GM12878 (cell line): ENCODE data around the gene PTGR2. TPM values are rescaled to one million over a fixed set of nuclear protein-coding genes. Genes with fewer than 3 reads are reported as not detected.

Experiments
- ATAC-seq: fragments of 200-7000 bp; cut with Tn5 transposase; 3 replicates; pipeline ENCODE4 v1.9.1; 2020; ENCODE audit warnings: mild to moderate bottlenecking, moderate library complexity
- BruUV-seq: library from RNA; stranded (reverse); fragments of 400-500 nt; replicated peaks from 2 replicates; lab custom pipeline; 2021; lab: Mats Ljungman, UMichigan
- CTCF ChIA-PET: fragments of 300-600 bp; sonication (Branson Sonifier 250); formaldehyde crosslinking; extraction: SDS; loops from one replicate; lab custom pipeline; 2021; ENCODE audit warnings: inconsistent platforms; lab: Yijun Ruan, JAX
- POLR2A ChIA-PET: fragments of 350-600 bp; formaldehyde crosslinking; extraction: SDS; loops from one replicate; lab custom pipeline; 2021; ENCODE audit warnings: inconsistent platforms; lab: Charles Lee
- RAD21 ChIA-PET: fragments of 300-600 bp; sonication (Branson Sonifier 250); formaldehyde crosslinking; loops from one replicate; lab custom pipeline; 2023; ENCODE audit warnings: antibody characterized with exemption; ENCODE audit not compliant: unreplicated experiment; lab: Charles Lee
- SMC1A ChIA-PET: fragments of 300-600 bp; sonication (Branson Sonifier 250); formaldehyde crosslinking; loops from one replicate; lab custom pipeline; 2023; ENCODE audit not compliant: unreplicated experiment, uncharacterized antibody; lab: Charles Lee
- DNase-seq: peaks from one replicate; pipeline ENCODE4 v3.0.0-alpha.2; 2011; ENCODE audit warnings: low read depth, low spot score
- FAIRE-seq: peaks from 3 replicates; lab custom pipeline; 2011; peaks lifted over from hg19 to GRCh38; lab: Jason Lieb, UNC
- H2AFZ ChIP-seq: 2 replicates; pipeline ENCODE4 v1.6.0; 2011; ENCODE audit warnings: low read depth, low read length, control low read depth; ENCODE audit not compliant: control insufficient read depth
- H3K27ac ChIP-seq: 2 replicates; pipeline ENCODE4 v1.5.1; 2011; ENCODE audit warnings: control low read depth; ENCODE audit not compliant: control insufficient read depth, insufficient read depth
- H3K27me3 ChIP-seq, 2 experiments: replicated peaks in 1 of 2; 2 replicates each; pipeline versions ENCODE4 v1.6.0 to v1.6.1; 2011; ENCODE audit warnings: low read length in 1 of 2; ENCODE audit not compliant: control insufficient read depth in 2 of 2, insufficient read depth in 2 of 2
- H3K36me3 ChIP-seq, 2 experiments: 2 replicates each; pipeline ENCODE4 v1.5.1; 2011; ENCODE audit warnings: low read length in 1 of 2; ENCODE audit not compliant: control insufficient read depth in 2 of 2, insufficient read depth in 2 of 2
- H3K4me1 ChIP-seq: 2 replicates; pipeline ENCODE4 v1.6.1; 2011; ENCODE audit warnings: mild to moderate bottlenecking, low read length, moderate library complexity, mixed read lengths; ENCODE audit not compliant: control insufficient read depth, insufficient read depth
- H3K4me2 ChIP-seq: 2 replicates; pipeline ENCODE4 v1.6.0; 2011; ENCODE audit warnings: control low read depth; ENCODE audit not compliant: control insufficient read depth, insufficient read depth
- H3K4me3 ChIP-seq: fragments of 200-600 bp; sonication (generic); 2 replicates; pipeline ENCODE4 v1.5.1; 2016
- H3K79me2 ChIP-seq: 2 replicates; pipeline ENCODE4 v1.6.0; 2011; ENCODE audit warnings: low read length; ENCODE audit not compliant: control insufficient read depth, insufficient read depth
- H3K9ac ChIP-seq: 2 replicates; pipeline ENCODE4 v1.8.0; 2011; ENCODE audit warnings: low read length, control low read depth, mixed read lengths; ENCODE audit not compliant: control insufficient read depth, insufficient read depth
- H3K9me3 ChIP-seq: replicated peaks from 3 replicates; pipeline ENCODE4 v1.5.1; 2011; ENCODE audit warnings: mild to moderate bottlenecking, low read length; ENCODE audit not compliant: control insufficient read depth, insufficient read depth
- H4K20me1 ChIP-seq: 2 replicates; pipeline ENCODE4 v1.6.0; 2011; ENCODE audit not compliant: control insufficient read depth, insufficient read depth
- CBX3 ChIP-seq: fragments of 200-600 bp; sonication (generic); IDR thresholded peaks from 2 replicates; pipeline ENCODE4 v1.6.1; 2016; ENCODE audit warnings: low read depth, borderline replicate concordance
- CHD2 ChIP-seq: IDR thresholded peaks from 2 replicates; pipeline ENCODE4 v1.6.1; 2011; ENCODE audit warnings: low read depth, low read length, improper control_type of control experiment, borderline replicate concordance
- DPF2 ChIP-seq: fragments of 450-650 bp; IDR thresholded peaks from 2 replicates; pipeline ENCODE4 v1.6.1; 2017; ENCODE audit warnings: mild to moderate bottlenecking
- EP300 ChIP-seq, 2 experiments: fragments of 150-350 bp in 1 of 2; IDR thresholded peaks; 2 replicates each; pipeline ENCODE4 v1.6.1; 2011 to 2012; ENCODE audit warnings: low read depth in 2 of 2, low read length in 2 of 2, borderline replicate concordance in 1 of 2, improper control_type of control experiment in 1 of 2, inconsistent platforms in 1 of 2; ENCODE audit not compliant: control insufficient read depth in 1 of 2
- HDAC2 ChIP-seq: fragments of 200-600 bp; sonication (generic); IDR thresholded peaks from 2 replicates; pipeline ENCODE4 v1.6.1; 2017
- HDGF ChIP-seq: fragments of 450-650 bp; IDR thresholded peaks from 2 replicates; pipeline ENCODE4 v1.6.1; 2016; ENCODE audit warnings: antibody characterized with exemption
- JUND ChIP-seq: IDR thresholded peaks from 2 replicates; pipeline ENCODE4 v1.6.1; 2012; ENCODE audit warnings: low read depth, mild to moderate bottlenecking, low read length, improper control_type of control experiment, moderate library complexity
- KAT2A ChIP-seq: conservative IDR thresholded peaks from 2 replicates; pipeline ENCODE4 v1.6.1; 2011; ENCODE audit warnings: low read depth, low read length; ENCODE audit not compliant: control insufficient read depth
- MYB ChIP-seq: fragments of 150-350 bp; IDR thresholded peaks from 2 replicates; pipeline ENCODE4 v1.6.1; 2014; ENCODE audit warnings: mild to moderate bottlenecking, low read depth, low read length, borderline replicate concordance
- NBN ChIP-seq: fragments of 450-650 bp; IDR thresholded peaks from 2 replicates; pipeline ENCODE4 v1.6.1; 2016
- NFIC ChIP-seq: IDR thresholded peaks from 2 replicates; pipeline ENCODE4 v1.6.1; 2012; ENCODE audit warnings: low read depth, mild to moderate bottlenecking, inconsistent platforms, low read length, moderate library complexity
- NRF1 ChIP-seq: conservative IDR thresholded peaks from 2 replicates; pipeline ENCODE4 v1.6.1; 2011; ENCODE audit warnings: mild to moderate bottlenecking, low read depth, low read length, improper control_type of control experiment
- PAX5 ChIP-seq: IDR thresholded peaks from 2 replicates; pipeline ENCODE4 v1.6.1; 2011; ENCODE audit warnings: low read depth, low read length, borderline replicate concordance
- POU2F2 ChIP-seq: IDR thresholded peaks from 3 replicates; pipeline ENCODE4 v1.6.1; 2011; ENCODE audit warnings: low read depth, mild to moderate bottlenecking, low read length, borderline replicate concordance
- SMAD5 ChIP-seq: IDR thresholded peaks from 2 replicates; pipeline ENCODE4 v1.6.1; 2016; ENCODE audit warnings: antibody characterized with exemption, low read depth
- SRF ChIP-seq, 2 experiments: IDR thresholded peaks; 2 replicates each; pipeline ENCODE4 v1.6.1; 2011; ENCODE audit warnings: low read depth in 2 of 2, low read length in 2 of 2, mild to moderate bottlenecking in 1 of 2, moderate library complexity in 1 of 2
- TAF1 ChIP-seq: IDR thresholded peaks from 2 replicates; pipeline ENCODE4 v1.6.1; 2011; ENCODE audit warnings: mild to moderate bottlenecking, low read depth, low read length, borderline replicate concordance
- YBX1 ChIP-seq: fragments of 450-650 bp; IDR thresholded peaks from 2 replicates; pipeline ENCODE4 v1.6.1; 2016; ENCODE audit warnings: antibody characterized with exemption
- WGBS: methylation state at CpG from one replicate; pipeline ENCODE4 v1.1.6; 2016; ENCODE audit warnings: low lambda C conversion rate; ENCODE audit not compliant: insufficient replicate concordance, insufficient coverage; ENCODE audit errors: missing lambda C conversion rate; 5-methylcytosine and 5-hydroxymethylcytosine counted together
- in situ Hi-C: fragments of 300-500 bp; cut with MboI; formaldehyde crosslinking; loops from 9 replicates; pipeline ENCODE4 v1.14.3; 2018; ENCODE audit warnings: mixed read lengths
- intact Hi-C: fragments of 100-400 bp; cut with micrococcal nuclease; formaldehyde crosslinking; loops from one replicate; pipeline ENCODE4 v1.14.2; 2022; ENCODE audit not compliant: unreplicated experiment
- polyA plus RNA-seq, 11 experiments: library from polyadenylated mRNA; depleted of rRNA in 4 of 11; unstranded in 6 of 11; stranded (reverse) in 5 of 11; fragments of >200 nt; fragmentation: Nextera tagmentation in 4 of 11; fragmentation: Illumina TruSeq in 1 of 11; extraction: Ambion mirVana in 4 of 11; extraction: Trizol in 1 of 11; gene quantifications; 1 replicate in 1 of 11; 2 replicates in 10 of 11; pipeline versions ENCODE4 v1.2.1 to v1.2.3, GENCODE V29; 2011 to 2016; ENCODE audit warnings: inconsistent platforms in 2 of 11, missing spikeins in 2 of 11, low read depth in 1 of 11
- total RNA-seq, 4 experiments: library from RNA; depleted of rRNA in 3 of 4; stranded (reverse); fragments of >200 nt in 3 of 4; fragmentation: Illumina TruSeq in 1 of 4; extraction: Trizol in 1 of 4; gene quantifications; 2 replicates each; pipeline versions ENCODE4 v1.2.1 to v1.2.3, GENCODE V29; 2013 to 2021
- TF ChIP-seq, protein P1 (sequence below): fragments of 450-650 bp; IDR thresholded peaks from 2 replicates; pipeline ENCODE4 v1.6.1; 2017; ENCODE audit warnings: borderline replicate concordance
- TF ChIP-seq, protein P2 (sequence below): fragments of 450-650 bp; formaldehyde crosslinking; IDR thresholded peaks from 2 replicates; pipeline ENCODE4 v1.5.0; 2022; ENCODE audit warnings: mild to moderate bottlenecking, missing genetic modification characterization

Gene PTGR2
- total and polyA plus RNA-seq, 10 of the 15 experiments (the other 5 are each of a cell fraction or from before 2014, with no cell fraction given) = 3.3 to 12.8 (median 8.4) TPM

DNA sequence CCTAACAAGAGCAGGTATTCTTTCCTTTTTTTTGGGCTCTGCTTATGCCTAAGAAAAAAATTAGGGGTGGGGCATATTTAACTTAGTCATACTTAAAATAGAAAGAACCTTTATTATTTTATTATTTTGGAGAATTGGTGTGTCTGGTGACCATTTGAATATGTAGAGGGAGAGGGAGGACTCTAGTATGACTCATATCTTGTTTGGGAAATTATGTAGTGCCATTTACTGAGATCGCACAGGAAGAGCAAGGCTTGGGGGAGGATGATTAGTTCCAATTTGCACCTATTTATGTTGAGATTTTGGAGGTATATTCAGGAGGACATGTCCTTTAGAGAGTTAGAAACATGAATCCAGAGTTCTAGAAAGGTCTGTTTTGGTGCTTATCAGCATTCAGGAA is 44.9 kb downstream of the PTGR2 start (continued):
- TF ChIP-seq TAF1 = no peak
- no peak for TF ChIP-seq CHD2
- TF ChIP-seq CBX3 = no peak
- TF ChIP-seq, protein P1, sequence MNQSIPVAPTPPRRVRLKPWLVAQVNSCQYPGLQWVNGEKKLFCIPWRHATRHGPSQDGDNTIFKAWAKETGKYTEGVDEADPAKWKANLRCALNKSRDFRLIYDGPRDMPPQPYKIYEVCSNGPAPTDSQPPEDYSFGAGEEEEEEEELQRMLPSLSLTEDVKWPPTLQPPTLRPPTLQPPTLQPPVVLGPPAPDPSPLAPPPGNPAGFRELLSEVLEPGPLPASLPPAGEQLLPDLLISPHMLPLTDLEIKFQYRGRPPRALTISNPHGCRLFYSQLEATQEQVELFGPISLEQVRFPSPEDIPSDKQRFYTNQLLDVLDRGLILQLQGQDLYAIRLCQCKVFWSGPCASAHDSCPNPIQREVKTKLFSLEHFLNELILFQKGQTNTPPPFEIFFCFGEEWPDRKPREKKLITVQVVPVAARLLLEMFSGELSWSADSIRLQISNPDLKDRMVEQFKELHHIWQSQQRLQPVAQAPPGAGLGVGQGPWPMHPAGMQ = no peak
- TF ChIP-seq EP300 (IDR thresholded peaks at IDR 0.05; ENCODE audit: borderline replicate concordance in 1 of 2, control insufficient read depth in 1 of 2, low read depth in 2 of 2, low read length in 2 of 2) = no peak
- TF ChIP-seq KAT2A = no peak
- no peak for TF ChIP-seq SRF (IDR thresholded peaks at IDR 0.05; ENCODE audit: low read depth in 2 of 2, low read length in 2 of 2)
- no peak for TF ChIP-seq YBX1
- TF ChIP-seq DPF2 = no peak

DNA sequence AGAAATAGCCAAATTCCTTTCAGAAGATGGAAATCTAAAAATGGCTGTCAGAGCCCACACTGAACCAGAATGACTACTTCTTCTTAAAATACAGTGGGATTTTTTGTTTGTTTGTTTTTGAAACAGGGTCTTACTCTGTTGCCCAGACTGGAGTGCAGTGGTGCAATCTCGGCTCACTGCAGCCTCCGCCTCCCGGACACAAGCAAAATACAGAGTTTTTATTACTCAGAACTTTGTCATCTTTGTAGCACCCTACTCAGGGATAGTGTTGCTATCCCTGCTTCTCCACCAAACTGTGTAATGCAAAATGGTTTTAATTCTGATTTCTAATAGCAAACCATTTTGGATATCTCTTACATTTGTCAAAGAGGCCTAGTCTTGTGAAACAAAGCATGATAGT is 51.4 kb downstream of the PTGR2 start:
- ChIA-PET RAD21 (no interaction called here), SMC1A (no interaction called here), CTCF (no interaction called here), POLR2A (no interaction called here)
- 95% methylated on average over 3 of the region's 3 CpGs for WGBS
- no peaks in the 10 kb centered on the region for H3K9me3 ChIP-seq
- FAIRE-seq (no peak), ATAC-seq (no peak), DNase-seq (no peak)
- no peak overlapping the region for H3K27ac ChIP-seq
- no peaks in the 10 kb centered on the region for H3K27me3 ChIP-seq
- intact Hi-C loops = no loop called here
- H3K4me3 ChIP-seq = no peak overlapping the region
- no peak overlapping the region for H2AFZ ChIP-seq
- no TSS peak for BruUV-seq
- no peak overlapping the region for H3K9ac ChIP-seq
- peaks cover 4 to 32% of the 10 kb centered on the region in 2 experiments for H3K36me3 ChIP-seq
- no peaks in the 10 kb centered on the region for H3K79me2 ChIP-seq
- H3K4me1 ChIP-seq = no peaks in the 10 kb centered on the region
- H4K20me1 ChIP-seq = no peaks in the 10 kb centered on the region; the same call in 1 of the 2 replicates
- in situ Hi-C loops = no loop called here
- H3K4me2 ChIP-seq = no peak overlapping the region
- no peak for TF ChIP-seq PAX5
- TF ChIP-seq HDAC2 = no peak
- TF ChIP-seq JUND = no peak
- TF ChIP-seq, protein P2, sequence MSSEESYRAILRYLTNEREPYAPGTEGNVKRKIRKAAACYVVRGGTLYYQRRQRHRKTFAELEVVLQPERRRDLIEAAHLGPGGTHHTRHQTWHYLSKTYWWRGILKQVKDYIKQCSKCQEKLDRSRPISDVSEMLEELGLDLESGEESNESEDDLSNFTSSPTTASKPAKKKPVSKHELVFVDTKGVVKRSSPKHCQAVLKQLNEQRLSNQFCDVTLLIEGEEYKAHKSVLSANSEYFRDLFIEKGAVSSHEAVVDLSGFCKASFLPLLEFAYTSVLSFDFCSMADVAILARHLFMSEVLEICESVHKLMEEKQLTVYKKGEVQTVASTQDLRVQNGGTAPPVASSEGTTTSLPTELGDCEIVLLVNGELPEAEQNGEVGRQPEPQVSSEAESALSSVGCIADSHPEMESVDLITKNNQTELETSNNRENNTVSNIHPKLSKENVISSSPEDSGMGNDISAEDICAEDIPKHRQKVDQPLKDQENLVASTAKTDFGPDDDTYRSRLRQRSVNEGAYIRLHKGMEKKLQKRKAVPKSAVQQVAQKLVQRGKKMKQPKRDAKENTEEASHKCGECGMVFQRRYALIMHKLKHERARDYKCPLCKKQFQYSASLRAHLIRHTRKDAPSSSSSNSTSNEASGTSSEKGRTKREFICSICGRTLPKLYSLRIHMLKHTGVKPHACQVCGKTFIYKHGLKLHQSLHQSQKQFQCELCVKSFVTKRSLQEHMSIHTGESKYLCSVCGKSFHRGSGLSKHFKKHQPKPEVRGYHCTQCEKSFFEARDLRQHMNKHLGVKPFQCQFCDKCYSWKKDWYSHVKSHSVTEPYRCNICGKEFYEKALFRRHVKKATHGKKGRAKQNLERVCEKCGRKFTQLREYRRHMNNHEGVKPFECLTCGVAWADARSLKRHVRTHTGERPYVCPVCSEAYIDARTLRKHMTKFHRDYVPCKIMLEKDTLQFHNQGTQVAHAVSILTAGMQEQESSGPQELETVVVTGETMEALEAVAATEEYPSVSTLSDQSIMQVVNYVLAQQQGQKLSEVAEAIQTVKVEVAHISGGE (CRISPR knock-in tag) = no peak
- TF ChIP-seq HDGF = no peak
- no peak for TF ChIP-seq SMAD5
- TF ChIP-seq NRF1 = no peak
- TF ChIP-seq POU2F2 = no peak
- no peak for TF ChIP-seq MYB
- TF ChIP-seq NFIC = no peak
- no peak for TF ChIP-seq NBN
